HG03378 (cell line): ENCODE data around the gene EVI5.
"Not testable (repeated sequence)": the region's sequence is repeated elsewhere in the genome, so short reads cannot be mapped to it uniquely, and the experiment has no call there.

Experiments
- ATAC-seq: cut with Tn5 transposase; IDR thresholded peaks from one replicate; pipeline ENCODE4 v1.9.1; 2021; ENCODE audit warnings: mild to moderate bottlenecking, moderate library complexity; ENCODE audit not compliant: unreplicated experiment

Gene EVI5

DNA sequence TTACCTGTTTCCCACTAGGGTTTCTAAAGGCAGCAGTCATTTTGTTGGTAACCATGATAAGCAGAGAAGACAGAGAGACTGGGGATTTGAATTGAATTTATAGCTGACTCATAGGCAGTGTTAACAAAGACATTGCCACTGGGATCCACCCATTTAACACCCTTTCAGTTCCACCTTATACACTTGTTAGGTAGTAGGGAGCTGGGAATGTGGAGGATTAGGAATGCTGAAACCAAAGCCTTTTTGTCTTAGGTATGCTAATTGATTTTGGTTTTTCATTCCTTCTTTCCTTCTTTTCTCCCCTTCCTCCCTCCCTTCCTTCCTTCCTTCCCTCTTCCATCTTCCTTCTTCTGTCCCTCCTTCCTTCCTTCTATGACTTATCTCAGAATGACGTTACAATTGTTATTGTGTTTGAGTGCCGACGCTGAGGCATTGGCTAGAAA lies 7.5 kb upstream of the EVI5 start:
- ATAC-seq, result no peak

DNA sequence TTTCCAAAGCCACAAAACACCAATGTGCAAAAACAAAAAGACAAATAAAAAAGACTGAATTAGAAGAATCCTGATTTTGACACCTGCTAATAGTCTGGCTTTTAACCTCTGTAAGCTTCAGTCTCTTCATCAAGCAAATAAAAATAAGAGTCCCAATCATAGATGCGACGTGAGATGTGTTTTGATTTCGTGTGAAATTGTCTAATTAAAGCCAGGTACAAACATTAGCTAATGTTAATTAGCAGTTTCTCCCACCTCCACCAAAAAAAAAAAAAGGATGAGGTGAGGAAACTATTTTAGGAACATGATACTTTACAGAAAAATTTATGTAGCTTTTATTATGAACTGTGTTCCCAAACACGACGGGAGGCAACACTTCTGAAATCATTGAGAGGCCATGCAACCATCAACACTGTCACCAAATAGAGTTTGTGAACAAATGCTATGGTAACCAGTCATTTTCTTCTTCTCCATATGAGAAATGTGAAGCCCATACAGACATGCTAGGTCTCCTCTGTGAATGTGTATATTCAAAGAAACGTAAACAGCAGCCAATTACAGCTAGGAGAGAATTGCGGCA lies 6.7 kb upstream of the EVI5 start:
- no peak for ATAC-seq

DNA sequence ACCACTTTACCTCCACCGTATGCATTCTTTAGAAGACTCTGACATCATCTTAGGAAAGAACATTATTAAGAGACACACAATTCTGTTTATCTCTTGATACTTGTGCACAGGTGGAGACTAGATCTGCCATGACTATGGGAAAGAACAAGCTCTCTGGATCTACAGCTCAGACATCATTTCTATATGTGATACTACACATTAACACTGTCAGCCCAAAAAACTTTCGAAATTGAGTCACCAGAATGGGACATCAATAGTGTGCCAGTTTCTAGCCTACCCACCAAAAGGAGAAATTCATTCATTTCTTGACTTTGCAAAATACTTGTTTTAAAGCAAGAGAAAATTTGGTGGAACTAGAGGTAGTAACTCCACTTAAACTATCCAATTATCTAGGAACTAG lies 6.0 kb upstream of the EVI5 start:
- no peak for ATAC-seq

DNA sequence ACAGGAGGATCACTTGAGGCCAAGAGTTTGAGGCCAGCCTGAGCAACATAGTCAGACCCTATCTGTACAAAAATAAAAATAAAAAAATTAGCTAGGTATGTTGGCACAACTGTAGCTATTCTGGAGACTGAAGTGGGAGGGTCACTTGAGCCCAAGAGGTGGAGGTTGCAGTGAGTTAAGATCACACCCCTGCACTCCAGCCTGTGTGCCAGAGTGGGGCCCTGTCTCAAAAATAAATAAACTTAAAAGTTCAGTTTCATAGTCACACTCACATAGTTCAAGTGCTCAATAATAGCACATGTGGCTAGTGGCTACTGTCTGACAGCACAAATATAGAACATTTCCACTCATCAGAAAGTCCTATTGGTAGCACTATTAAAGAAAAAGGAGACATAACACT lies 5.2 kb upstream of the EVI5 start:
- no peak for ATAC-seq

DNA sequence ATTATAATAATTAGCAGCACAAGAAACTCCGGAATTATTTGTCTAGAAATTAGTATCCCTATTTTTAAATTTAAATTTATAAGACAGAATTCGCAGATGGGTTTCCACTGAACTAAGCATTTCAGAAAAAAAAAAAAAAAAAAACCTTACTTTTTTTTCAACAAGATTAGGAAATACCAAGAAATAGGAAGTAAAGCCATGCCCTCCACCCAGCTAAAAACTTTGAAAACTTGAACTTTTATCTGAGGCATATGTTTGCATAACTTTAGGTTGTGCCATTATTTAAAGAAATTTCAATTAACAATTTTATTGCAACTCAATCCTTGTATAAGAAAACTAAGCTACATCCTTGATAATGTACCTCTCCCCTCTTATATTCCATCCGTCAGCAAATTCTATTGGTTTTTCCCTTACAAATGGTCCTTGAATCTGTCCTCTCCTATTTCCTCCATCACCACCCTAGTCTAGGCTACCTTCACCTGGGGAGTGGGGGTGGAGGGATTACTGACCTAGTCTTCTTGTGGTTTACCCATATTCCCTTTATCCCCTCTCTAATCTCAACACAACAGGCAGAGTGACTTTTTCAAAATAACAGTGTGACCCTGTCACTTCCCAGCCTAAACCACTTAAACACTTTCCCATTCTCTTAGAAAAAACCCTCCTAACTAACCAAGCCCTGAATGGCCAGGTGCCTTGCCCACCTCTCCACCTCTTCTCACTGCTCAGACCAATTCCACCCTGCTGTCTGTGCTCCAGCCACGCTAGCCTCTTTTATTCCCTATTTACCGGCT lies 1.4 kb upstream of the EVI5 start:
- ATAC-seq, result no peak

DNA sequence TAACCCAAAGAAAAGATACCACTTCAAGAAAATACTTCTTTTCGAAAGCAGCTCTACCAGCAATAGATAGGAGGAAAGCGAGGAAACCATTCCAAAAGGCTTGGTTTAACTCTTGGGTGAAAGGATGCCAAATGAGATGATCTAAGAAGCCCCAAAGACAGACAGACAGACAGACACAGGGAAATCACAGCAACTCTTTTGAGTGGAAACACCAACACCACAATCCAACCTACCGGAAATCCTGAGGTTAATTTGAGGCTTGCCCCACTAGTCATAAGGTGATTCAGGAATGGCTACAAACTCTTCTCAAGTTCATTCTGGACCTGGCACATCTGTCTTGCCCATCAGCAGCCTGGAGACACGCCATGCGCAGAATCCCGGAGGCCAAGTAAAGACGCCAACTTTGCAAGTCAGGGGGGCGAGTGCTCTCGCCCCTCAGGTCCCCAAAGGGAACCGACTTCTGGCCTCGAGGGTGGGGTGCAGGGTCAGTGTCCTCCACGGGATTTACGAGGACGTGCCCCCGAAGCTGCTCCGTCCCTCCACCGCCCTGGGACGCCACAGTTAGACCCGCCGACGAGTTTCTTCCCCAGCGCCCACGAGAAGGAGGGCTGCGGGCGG lies 778 bp downstream of the EVI5 start:
- no peak for ATAC-seq

DNA sequence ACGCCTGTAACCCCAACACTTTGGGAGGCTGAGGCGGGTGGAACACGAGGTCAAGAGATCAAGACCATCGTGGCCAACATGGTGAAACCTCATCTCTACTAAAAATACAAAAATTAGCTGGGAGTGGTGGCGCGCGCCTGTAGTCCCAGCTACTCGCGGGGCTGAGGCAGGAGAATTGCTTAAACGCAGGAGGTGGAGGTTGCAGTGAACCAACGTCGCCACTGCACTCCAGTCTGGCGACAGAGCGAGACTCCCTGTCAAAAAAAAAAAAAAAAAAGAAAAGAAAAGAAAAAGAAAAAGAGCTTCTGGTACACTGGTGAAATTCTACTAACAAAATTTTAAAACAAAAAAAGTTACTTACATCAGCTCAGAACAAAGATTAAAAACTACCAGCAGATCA lies 1.4 kb downstream of the EVI5 start:
- not testable (repeated sequence) for ATAC-seq

DNA sequence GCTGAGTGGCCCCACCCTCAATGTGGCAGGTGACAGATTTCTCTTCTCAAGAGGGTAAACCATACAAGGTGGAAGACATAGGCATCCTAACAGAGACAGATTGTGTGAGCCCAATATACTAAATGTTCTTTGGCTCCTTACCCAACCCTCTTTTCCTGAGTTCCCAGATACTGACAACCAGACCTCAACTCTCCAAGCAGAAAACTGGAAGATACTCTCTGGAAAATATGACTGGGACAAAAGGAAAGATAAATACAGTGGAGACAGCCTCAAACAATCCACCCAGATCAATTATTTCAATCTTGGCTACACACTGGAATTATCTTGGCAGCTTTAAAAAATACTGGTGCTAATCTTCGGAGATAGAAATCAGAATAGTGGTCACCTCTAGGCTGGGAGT lies 6.5 kb downstream of the EVI5 start:
- ATAC-seq, result no peak

DNA sequence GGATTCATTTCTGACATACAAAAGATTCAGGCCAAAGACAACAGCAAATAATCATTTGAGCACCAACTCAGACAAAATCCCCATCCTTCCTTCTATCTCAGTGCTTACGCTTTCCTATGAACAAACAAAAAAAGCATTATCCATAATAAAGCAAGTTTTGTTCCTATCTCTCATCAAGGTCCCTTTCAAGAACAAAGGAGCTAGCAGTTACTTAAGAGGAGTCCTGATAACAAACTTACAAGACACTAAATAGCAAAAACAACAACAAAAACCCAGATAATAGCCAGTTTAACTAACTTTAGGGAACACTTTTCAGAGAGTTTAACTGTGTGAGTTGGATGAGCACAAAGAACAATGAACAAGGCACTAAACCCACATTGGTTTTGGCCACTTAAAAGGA lies 10.5 kb downstream of the EVI5 start:
- ATAC-seq, result no peak

DNA sequence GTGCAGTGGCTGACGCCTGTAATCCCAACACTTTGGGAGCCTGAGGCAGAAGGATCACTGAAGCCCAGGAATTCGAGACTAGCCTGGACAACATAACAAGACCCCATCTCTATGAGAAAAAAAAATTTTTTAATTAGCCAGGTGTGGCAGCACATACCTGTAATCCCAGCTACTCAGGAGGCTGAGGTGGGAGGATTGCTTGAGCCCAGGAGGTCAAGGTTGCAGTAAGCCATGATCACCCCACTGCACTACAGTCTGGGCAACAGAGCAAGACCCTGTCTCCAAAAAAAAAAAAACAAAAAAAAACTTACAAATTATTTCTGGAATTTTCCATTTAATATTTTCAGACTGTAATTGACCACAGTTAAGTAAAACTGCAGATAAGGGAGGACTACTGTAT lies 11.2 kb downstream of the EVI5 start:
- ATAC-seq, result not testable (repeated sequence)

DNA sequence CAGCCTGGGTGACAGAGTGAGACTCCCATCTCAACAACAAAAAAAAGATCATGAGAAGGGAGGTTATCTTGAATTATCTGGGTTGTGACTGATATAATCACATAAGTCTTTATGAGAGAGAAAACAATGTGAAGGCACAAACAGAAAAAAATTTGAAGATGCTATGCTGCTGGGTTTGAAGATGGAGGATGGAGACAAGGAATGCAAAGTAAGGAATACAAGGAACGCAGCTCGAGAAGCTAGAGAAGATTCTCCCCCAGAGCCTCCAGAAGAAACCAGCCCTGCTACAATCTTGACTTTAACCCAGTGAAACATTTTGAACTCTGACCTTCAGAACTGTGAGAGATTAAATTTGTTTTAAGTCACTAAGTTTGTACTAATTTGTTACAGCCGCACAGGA lies 15.1 kb downstream of the EVI5 start:
- ATAC-seq, result no peak

DNA sequence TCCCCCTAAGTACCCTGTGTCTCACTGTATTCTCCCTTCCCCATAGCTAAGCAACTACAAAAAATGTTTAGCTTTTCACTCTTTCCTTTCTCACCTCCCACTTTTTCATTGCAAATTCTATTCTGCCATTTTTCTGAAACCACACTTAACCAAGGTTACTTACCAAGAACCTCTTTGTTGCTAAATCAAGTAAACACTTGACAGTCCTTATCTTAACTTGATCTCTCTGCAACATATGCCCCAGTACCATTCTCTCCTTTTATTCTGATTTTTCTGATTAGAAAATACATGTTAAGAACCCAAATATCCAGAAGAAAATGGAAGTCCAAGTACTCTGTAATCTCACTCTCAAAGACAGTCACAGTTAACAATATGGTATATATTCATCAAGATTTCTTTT lies 16.0 kb downstream of the EVI5 start:
- ATAC-seq, result no peak

DNA sequence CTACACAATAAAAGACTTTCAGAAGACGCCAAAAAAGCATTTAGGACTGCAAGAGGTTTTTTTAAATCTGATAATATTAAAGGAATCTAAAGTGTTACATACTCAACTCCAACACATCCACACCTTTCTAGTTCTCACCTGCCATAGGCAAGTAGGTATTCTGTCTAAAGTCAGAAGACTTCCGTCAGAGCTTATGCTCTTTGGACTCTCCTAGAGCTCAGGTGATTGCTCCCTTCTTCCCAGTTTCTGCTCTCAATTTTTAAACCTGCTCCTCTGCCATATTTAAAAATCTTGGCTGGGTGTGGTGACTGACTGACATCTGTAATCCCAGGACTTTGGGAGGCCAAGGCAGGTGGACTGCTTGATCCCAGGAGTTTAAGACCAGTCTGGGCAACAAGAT lies 16.6 kb downstream of the EVI5 start:
- no peak for ATAC-seq

DNA sequence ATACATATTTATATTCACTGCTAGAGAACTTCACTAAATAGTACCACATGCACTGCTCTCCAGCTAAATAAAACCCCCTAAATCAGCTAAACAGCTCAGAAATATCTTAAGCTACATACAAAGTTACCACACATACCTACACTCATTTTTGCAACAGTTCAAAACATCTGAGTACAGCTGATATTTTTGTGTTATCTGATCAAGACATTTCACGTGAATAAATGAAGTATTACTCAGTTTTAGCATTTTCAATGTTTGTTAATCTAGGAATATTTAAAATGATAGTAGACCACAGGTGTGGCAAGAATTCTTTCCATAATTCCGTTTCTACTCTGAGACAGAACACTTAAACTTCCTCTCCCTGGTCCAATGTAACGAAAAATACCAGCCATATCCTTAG lies 20.8 kb downstream of the EVI5 start:
- no peak for ATAC-seq

DNA sequence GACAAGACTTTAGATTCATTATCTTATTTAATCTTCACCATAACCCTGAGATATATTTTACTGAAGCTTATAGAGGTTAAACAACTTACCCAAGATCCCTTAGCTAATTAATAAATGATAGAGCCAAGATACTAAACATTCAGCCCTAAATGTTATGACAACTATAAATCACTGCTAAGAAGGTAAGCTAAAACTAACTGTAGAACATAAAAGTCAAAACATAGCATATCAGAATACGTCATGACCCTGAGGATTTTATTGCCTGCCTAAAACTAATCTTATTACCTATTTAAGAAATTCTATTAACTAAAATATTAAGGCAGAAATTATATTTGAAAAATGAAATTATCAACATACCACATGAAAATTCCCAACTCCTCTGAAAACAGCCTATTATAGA lies 22.6 kb downstream of the EVI5 start:
- no peak for ATAC-seq

DNA sequence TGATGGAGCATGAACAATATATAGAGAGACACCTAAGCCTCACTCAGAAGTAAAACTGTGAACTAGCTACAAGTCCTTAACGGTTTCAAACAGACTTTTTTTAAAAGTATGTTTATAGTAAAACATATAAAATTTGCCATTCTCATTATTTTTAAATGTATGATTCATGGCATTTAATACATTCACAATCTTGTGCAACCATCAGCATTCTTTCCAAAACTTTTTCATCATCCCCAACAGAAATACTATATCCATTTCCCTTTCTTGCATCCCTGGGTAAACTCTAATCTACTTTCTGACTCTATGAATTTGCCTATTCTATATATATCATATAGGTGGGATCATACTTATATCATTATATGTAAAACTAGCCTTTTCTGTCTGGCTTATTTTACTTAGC lies 25.5 kb downstream of the EVI5 start:
- ATAC-seq, result no peak

DNA sequence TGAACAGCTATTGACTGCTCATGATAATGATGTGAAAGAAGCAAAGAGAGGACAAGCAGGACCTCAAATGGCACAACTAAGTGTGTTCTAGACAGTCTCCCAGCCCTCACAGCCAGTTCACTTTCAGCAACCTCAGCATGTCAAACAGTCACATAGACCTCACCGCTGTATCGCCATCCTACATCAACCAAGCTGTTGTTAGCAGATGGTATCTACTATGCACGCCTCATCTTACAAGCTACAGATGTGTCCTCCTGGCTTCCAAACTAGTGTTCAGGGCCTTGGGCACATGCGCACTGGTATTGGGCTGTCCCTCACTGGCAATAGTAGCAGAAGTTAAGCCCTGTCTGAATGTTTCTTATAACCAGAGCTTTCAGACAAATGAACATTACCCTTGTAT lies 28.4 kb downstream of the EVI5 start:
- ATAC-seq, result no peak

DNA sequence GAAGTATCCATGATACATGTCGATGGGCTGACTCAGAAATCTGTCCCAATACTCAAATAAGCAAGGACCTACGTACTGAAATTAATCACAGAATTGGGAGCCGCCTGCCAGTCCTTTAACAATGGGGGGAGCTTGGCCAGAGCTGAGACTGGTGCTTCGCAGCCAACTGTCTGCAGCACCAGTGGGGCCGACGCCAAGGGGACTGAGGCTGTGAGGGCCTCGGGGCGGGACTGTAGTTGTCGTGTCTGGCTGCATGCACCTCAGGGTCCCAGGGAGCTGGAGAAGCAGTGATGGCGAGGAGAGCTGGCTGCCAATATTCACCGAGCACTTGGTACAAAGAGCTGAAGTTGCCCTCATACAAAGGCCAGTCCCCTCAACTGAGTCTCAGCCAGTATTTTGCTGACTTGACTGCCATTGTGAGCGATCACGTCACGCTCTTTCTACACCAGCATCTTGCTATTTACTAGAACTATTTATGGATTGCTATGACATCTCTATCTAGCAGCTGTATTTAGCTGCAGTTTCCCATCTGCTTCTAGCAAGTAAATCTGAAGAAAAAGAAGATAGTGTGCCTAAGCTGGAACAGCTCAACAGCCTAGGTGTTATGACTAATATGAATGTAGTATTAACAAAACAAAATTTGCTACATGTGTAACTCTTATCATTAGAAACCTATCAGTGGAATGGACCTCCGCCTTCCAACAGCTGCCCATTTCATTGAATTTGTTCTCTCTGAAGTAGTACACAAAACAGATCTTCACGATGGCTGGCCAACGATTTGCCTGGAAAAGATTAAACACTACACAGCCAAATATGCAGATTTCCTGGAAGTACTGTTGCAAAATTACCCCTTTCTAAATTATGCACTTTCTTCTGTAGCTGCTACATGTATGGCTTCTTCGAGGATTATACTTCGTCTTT lies 29.1 kb downstream of the EVI5 start:
- ATAC-seq, result no peak

DNA sequence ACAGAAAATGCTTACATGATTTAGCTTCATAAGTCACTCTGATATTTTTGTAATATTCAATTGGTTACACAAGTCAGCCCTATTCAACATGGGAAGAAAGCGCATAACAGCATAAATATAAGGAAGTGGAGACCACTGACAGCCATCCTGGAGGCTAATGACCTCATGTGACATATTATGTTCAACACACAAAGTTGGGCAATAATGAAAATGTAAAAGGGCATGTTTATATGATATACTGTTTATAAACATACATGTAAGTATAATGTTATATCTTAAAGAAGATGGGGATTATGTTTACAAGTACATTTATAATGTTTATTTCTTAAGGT lies 30.2 kb downstream of the EVI5 start:
- ATAC-seq, result no peak

DNA sequence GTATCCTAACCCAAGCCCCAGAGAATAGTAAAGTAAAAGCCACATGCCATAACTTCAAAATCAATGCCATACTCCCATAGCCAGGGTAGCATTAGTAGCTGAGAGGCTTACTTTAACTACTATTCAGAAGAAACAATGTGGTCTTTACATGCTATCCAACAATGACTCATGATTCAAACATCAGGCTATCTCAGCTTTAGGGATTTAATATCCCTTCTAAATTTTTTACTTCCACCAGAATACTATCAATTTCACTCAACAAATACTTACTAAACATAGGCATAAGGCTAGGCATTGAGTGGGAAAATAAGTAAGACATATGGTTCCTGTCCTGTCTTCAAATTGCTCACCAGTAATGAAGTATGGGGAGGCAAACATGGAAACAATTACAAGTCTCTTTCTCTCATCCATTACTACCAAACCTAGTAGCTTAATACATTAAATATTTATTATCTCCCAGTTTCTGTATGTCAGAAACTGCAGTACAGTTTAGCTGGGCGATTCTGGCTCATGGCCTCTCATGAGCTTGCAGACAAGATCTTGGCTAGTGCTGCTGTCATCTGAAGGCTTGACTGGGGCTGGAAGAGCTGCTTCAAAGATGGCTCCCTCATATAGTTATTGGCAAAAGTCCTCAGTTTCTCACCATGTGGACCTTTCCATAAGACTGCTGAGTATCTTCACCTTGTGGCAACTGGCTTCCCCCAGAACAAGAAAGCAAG lies 30.7 kb downstream of the EVI5 start:
- no peak for ATAC-seq

DNA sequence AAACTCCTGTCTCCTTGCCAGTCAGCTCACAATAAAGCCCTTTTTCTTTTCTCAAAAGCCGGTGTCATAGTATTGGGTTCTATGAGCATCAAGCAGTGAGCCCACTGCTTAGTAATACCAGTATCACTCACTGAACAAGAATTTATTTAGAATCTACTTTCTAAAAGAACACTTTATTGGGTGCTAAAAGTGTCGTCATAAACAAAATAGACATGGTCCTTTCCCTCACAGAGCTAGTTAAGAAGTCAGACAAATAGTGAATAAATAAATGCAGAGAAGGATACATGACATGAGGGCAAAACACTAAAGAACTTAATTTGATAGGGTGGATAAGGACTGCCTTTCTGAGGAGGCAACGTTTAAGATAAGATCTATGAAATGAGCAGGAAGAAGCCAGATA lies 32.2 kb downstream of the EVI5 start:
- ATAC-seq, result no peak
